Measurements from ENCODE around the gene GTPBP6. TPM values are rescaled to one million over a fixed set of nuclear protein-coding genes. Genes with fewer than 3 reads are reported as not detected.

The GTPBP6 gene
- total and polyA plus RNA-seq, 2 donors, result 10.0 to 71.8 TPM

DNA sequence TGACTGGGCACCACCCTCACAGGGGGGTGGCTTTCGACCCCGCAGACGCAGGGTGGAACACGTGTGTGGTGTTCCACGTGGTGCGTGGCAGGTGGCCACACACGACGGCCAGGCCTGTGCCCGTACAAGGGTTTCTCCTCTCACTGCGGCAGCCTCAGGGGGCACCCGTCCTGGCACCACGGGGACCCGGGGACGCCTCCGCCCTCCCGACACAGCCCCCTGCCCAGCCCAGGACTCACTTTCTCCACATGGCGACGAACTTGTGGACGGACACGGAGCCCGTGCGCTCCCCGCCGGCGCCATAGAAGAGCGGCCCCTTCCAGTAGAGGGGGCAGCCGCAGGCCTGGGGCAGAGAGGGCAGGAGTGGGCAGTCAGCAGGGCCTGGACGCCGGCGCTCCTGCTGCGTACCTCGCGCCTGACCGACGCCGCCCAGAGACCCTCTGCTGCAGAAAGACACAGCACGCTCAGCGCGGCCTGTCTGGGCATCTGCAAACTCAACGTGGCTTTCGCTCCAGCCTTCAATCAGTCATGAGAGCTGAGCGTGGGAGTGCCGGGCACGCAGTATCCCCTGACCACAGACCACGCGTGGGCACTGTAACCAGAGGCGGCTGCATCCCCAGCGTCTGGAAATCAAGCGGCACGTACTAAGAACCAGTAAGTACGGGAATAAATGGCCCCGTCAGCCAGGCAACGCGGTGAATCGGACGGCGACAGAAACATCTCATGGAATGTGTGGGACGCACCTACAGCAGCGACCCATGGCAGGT, 28.9 kb upstream of the GTPBP6 start:
- Histone ChIP-seq H3K36me3 (ENCODE audit: insufficient read depth) (peaks cover 2% of the 10 kb centered on the region), H3K27ac (ENCODE audit: low read depth) (no peak overlapping the region), H3K4me1 (ENCODE audit: insufficient read depth) (no peaks in the 10 kb centered on the region), H3K4me3 (ENCODE audit: low read depth, low read length) (no peak overlapping the region)
- WGBS, result 97% methylated on average over 59 of the region's 59 CpGs
- DNase-seq (ENCODE audit: extremely low spot score), result no peak

DNA sequence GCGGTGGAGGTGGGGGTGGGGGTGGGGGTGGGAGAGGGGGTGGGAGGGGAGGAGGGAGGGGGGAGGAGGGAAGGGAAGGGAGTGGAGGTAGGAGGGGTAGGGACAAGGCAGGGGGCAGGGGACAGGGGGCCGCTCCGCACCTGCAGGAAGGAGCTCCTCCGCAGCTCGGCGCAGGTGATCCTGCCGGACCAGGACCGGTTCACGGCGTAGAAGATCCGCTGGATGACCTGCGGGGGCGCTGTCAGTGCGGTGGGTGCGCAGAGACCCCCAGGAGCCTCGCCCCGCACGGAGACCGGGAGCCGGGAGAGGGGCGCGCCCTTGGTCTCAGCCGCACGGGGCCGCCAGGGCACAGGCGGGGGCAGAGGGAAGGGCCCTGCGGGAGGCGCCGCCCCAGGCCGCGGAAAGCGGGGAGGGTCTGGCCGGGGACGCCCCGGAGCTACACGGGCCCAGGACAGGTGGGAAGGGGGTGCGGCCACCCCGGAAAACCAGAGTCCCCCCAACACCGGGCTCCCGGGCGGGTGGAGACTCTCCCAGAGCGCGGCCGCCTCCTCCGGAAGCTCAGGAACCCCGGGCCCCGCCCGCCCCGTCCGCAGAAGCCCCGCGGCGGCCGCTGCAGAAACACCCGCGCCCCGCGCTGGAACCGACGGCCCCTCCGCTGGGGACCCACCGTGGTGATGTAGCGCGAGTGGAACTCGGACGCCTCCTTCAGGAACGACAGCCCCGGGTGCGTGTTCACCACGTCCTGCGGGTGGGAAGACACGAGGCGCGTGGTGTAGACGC, 27.6 kb upstream of the GTPBP6 start:
- Histone ChIP-seq H3K36me3 (ENCODE audit: insufficient read depth) (peaks cover 2% of the 10 kb centered on the region), H3K4me3 (ENCODE audit: low read depth, low read length) (no peak overlapping the region), H3K27ac (ENCODE audit: low read depth) (no peak overlapping the region), H3K4me1 (ENCODE audit: insufficient read depth) (no peaks in the 10 kb centered on the region)
- WGBS, result 96% methylated on average over 75 of the region's 75 CpGs
- DNase-seq (ENCODE audit: extremely low spot score), result no peak

DNA sequence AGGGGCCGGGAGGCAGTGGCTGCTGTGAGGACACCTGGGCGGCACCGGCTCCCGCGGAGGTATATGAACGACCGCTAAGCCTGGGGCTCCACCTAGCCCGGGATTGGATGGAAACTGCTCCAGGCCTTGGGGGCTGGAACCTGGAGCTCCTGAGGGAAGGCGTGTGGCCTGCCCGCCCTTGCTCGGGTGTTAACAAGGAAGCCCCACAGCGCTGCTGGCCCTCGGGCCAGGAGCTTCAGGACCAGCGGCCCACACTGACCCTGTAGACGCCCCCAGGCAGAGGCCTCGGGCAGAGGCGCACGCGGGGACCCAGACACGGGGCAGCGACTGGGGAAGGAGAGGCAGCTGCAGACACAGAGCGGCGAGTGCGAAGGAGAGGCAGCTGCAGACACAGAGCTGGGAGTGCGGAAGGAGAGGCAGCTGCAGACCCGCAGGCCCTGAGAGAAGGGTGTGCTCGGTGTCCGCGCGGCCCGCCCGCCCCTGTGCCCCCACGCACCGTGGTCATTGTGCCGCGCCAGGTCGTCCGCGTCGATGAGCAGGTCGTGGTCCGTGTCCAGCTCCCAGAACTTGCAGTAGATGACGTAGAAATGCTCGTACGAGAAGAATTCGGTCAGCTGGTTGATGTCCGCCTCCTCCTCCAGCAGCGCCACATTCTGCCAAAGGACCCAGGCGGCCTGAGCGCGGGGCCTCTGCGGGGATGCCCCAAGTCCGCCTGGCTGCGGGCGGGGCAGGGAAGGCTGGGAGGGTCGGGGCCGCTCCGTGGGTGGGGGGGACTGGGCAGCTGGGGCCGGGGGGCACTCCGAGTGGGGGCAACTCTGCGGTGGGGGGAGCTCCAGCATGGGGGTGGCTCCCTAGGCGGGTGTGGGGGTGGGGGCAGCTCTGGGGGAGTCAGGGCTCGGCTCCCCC, 26.7 kb upstream of the GTPBP6 start:
- DNase-seq (ENCODE audit: extremely low spot score), result no peak
- no peaks in the 10 kb centered on the region for H3K4me1 ChIP-seq (ENCODE audit: insufficient read depth)
- 96% methylated on average over 63 of the region's 63 CpGs for WGBS
- H3K27ac ChIP-seq (ENCODE audit: low read depth), result no peak overlapping the region
- H3K4me3 ChIP-seq (ENCODE audit: low read depth, low read length), result no peak overlapping the region
- H3K36me3 ChIP-seq (ENCODE audit: insufficient read depth), result peaks cover 2% of the 10 kb centered on the region

DNA sequence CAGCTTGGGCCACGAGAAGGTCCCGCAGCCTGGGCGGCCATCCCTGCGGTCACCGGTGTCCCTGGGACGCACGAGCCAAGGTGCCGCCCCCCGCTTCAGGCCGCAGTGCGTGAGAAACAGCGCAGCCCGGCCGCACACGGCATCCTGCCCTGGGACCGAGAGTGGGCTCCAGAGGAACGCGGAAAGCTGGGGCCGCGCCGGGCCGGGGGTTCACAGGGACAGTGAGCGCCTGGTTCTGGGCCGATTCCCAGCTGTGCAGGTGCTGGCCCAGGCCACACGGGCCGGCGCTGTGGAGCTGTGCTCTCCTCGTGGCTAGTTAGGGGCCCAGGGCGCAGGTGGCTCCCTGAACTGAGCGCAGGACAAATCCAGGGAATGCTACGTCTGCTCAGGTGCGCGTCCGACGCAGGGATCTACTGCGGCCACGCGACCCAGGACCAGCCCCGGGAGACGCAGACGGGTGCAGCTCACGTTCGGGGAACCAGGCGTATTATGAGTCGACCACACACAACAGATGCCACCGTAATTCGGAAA, 25.8 kb upstream of the GTPBP6 start:
- Histone ChIP-seq H3K27ac (ENCODE audit: low read depth) (no peak overlapping the region), H3K4me3 (ENCODE audit: low read depth, low read length) (no peak overlapping the region), H3K36me3 (ENCODE audit: insufficient read depth) (peaks cover 2% of the 10 kb centered on the region), H3K4me1 (ENCODE audit: insufficient read depth) (no peaks in the 10 kb centered on the region)
- DNase-seq (ENCODE audit: extremely low spot score), result no peak
- 97% methylated on average over 47 of the region's 47 CpGs for WGBS

DNA sequence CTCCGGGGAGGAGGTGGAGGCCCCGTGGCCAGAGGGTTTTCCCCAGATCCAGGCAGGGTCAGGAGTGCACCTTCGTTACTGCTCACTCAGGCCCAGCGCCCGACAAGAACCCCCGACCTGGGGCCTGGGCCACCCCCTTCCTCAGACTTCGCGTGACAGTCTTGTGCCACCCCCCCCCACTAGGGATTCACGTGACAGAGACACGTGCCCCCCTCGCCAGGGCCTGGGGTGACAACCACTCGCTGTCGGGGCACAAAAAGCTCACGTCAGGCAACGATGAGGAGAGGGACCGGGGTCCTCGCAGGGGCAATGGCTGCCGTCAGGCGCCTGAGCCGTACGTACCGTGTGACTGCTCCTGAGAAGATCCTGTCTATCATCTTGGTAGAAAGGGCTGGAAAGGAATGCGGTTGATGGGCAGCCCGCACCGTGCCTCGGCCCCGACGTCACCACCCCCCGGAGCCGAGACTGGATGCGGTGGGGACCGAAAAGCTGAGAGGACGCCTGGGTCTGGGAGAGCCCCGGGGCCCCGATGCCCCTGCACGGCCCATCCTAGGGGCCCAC, 23.0 kb upstream of the GTPBP6 start:
- Histone ChIP-seq H3K4me3 (ENCODE audit: low read depth, low read length) (no peak overlapping the region), H3K27ac (ENCODE audit: low read depth) (no peak overlapping the region), H3K4me1 (ENCODE audit: insufficient read depth) (no peaks in the 10 kb centered on the region), H3K36me3 (ENCODE audit: insufficient read depth) (peaks cover 1% of the 10 kb centered on the region)
- no peak for DNase-seq (ENCODE audit: extremely low spot score)
- 96% methylated on average over 36 of the region's 36 CpGs for WGBS

DNA sequence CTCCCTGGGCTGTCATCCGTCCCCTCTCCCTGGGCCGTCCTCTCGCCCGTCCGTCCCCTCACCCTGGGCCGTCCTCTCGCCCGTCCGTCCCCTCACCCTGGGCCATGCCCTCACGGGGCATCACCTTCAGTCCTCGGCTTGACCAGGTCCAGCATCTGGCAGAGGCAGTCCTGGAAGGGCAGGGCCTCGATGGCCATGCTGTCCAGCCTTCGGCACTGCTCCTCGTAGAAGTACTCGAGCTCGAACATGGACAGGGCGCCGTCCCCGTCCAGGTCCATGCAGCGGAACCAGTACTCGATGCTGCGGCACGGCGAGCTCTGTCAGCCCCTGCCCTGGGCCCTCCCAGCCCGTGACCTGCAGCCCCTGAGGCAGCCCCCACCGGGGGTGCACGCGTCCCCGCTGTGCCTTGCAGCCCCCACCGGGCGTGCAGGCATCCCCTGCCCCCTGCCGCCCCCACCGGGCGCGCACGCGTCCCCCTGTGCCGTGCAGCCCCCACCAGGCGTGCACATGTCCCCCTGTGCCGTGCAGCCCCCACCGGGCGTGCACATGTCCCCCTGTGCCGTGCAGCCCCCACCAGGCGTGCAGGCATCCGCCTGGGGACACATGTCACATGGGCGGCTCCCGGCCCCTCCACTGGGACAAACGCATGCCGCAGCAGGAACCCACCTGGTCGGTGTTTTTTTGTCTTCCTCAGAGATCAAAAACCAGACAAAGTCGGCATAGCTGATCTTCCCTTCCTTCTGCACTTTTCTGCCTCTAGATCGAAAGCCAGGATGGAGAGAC, 22.2 kb upstream of the GTPBP6 start:
- no peak overlapping the region for H3K4me3 ChIP-seq (ENCODE audit: low read depth, low read length)
- WGBS, result 93% methylated on average over 52 of the region's 52 CpGs
- peaks cover 3% of the 10 kb centered on the region for H3K36me3 ChIP-seq (ENCODE audit: insufficient read depth)
- DNase-seq (ENCODE audit: extremely low spot score), result no peak
- no peaks in the 10 kb centered on the region for H3K4me1 ChIP-seq (ENCODE audit: insufficient read depth)
- no peak overlapping the region for H3K27ac ChIP-seq (ENCODE audit: low read depth)

DNA sequence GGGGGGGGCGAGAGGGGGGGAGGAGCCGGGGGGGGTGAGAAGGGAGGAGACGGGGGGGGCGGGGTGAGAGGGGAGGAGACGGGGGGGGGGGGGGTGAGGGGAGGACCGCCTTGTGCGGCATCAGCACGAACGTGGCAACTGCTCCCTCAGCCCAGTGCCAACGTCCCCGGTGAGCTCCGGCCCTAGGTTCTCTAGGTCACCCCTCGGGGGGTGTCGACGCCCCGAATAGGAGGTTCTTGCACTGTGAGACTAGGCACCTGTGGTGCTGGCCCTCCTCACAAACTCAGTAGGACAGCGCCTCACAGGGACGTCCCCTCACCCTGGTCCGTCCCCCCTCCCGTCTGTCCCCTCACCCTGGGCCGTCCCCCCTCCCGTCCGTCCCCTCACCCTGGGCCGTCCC, 21.5 kb upstream of the GTPBP6 start:
- 91% methylated on average over 19 of the region's 24 CpGs for WGBS
- Histone ChIP-seq H3K4me1 (ENCODE audit: insufficient read depth) (no peaks in the 10 kb centered on the region), H3K27ac (ENCODE audit: low read depth) (no peak overlapping the region), H3K4me3 (ENCODE audit: low read depth, low read length) (no peak overlapping the region), H3K36me3 (ENCODE audit: insufficient read depth) (peaks cover 3% of the 10 kb centered on the region)
- DNase-seq (ENCODE audit: extremely low spot score), result no peak

DNA sequence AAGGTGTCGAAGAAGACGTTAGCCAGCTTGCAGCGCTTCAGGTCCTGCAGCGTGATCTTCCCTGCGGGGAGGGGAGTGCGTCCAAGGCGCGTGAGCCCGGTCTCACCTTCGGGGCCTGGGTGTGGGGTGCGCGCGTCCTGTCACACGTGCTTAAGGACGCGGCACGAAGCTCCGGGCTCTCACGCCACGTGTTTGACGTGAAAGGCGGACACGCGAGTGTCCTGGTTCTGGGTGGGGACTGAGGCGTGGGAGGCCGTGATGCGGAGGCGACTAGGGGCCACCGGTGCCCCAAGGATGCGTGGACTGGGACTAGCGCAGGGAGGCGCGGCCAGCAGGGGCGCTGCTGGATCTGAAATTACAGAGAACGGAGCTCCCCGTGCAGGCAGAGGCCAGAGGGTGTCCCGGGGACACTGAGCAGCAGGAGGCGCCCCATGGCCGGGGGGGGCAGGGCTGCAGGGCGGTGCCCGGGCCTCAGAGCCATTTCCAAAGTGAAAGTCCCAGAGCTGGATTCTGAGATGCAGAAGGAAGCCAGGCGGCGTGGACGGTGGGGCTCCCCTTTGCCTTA, 20.3 kb upstream of the GTPBP6 start:
- peaks cover 3% of the 10 kb centered on the region for H3K36me3 ChIP-seq (ENCODE audit: insufficient read depth)
- no peak for DNase-seq (ENCODE audit: extremely low spot score)

DNA sequence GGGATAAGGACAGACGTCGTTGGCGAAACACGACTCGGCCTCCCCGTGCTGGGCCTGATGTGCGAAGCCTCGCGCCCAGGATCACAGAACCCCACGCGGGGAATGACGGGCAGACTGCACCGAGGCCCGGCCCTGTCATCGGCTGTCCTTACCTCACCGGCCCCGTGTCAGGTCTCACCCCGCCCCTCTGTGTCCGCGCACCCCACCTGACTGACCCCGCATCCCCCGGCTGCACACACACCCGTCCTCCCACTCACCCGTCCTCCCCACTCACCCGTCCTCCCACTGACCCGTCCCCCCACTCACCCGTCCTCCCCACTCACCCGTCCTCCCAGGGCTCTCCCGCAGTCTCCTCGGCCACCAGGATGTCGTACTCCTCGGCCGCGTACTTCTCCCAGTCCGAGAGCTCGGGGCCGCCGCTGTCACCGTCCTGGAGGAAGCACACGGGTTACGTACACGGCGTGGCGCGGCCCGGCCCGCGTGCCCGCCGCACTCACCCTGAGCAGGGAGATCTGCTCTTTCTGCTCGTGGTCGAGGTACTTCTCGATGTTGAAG, 19.8 kb upstream of the GTPBP6 start:
- Histone ChIP-seq H3K36me3 (ENCODE audit: insufficient read depth) (peaks cover 3% of the 10 kb centered on the region), H3K4me3 (ENCODE audit: low read depth, low read length) (no peak overlapping the region), H3K27ac (ENCODE audit: low read depth) (no peak overlapping the region), H3K4me1 (ENCODE audit: insufficient read depth) (no peaks in the 10 kb centered on the region)
- 94% methylated on average over 53 of the region's 53 CpGs for WGBS
- no peak for DNase-seq (ENCODE audit: extremely low spot score)

More for the DNA sequence above, 20.3 kb upstream of the GTPBP6 start:
- Histone ChIP-seq H3K27ac (ENCODE audit: low read depth) (no peak overlapping the region), H3K4me1 (ENCODE audit: insufficient read depth) (no peaks in the 10 kb centered on the region), H3K4me3 (ENCODE audit: low read depth, low read length) (no peak overlapping the region)
- WGBS, result 95% methylated on average over 44 of the region's 44 CpGs

DNA sequence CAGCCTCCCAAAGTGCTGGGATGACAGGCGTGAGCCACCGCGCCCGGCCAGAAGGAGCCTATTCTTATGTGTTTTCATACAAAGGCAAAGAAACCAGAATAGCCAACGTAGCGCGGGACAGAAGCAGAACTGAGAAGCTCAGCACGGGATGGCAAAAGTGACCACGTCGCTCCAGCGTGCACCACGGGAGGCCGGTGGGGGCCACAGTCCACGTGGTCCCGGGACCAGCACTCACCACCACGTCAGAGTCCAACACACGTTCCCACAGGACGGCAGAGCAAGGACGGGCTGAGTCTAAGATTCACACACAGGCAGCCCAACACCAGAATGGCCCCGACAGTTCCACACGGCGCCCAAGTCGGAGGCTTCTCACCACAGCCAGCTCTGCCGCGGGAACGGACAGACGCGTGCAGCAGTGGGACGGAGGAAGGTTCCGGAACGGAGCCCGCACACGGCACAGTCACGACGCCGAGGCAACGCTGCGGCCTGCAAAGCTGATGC, 18.8 kb upstream of the GTPBP6 start:
- no peak overlapping the region for H3K27ac ChIP-seq (ENCODE audit: low read depth)

DNA sequence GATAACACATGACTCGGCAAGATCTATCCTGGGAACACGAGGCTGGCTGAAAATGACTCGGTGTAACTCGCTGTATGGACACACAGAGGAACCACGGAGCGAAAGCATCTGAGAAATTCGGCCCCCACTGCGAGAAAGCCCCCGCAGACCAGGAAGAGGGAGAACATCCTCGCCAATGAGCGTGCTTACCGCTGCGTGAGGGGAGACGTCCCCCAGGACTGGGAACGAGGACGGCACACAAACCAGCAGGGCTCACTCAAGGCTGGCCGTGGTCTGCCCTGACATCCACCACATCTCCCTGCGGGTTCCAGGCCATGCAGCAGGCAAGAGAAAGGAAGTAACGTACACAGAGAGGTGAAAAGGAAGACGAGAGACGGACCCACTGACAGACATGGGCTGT, 17.6 kb upstream of the GTPBP6 start:
- DNase-seq (ENCODE audit: extremely low spot score), result no peak
- Histone ChIP-seq H3K4me3 (ENCODE audit: low read depth, low read length) (no peak overlapping the region), H3K4me1 (ENCODE audit: insufficient read depth) (peaks cover 3% of the 10 kb centered on the region), H3K27ac (ENCODE audit: low read depth) (no peak overlapping the region), H3K36me3 (ENCODE audit: insufficient read depth) (peaks cover 3% of the 10 kb centered on the region)
- WGBS, result 92% methylated on average over 21 of the region's 21 CpGs

More for the DNA sequence above, 18.8 kb upstream of the GTPBP6 start:
- no peak for DNase-seq (ENCODE audit: extremely low spot score)
- peaks cover 3% of the 10 kb centered on the region for H3K36me3 ChIP-seq (ENCODE audit: insufficient read depth)
- H3K4me1 ChIP-seq (ENCODE audit: insufficient read depth), result no peaks in the 10 kb centered on the region
- no peak overlapping the region for H3K4me3 ChIP-seq (ENCODE audit: low read depth, low read length)
- 91% methylated on average over 38 of the region's 38 CpGs for WGBS

DNA sequence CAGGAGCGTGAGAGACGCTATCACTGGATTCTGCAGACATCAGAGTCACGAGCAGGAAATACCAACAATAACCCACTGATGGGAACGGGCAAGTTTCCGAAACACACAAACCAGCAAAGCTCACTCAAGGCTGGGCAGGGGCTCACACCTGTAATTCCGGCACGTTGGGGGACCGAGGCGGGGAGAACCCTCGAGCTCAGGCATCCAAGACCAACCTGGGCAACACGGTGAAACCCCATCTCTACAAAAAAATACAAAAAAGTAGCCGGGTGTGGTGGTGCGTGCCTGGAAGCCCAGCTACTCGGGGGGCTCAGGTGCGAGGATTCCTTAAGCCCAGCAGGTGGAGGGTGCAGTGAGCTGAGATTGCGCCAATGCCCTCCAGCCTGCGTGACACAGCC, 17.2 kb upstream of the GTPBP6 start:
- Histone ChIP-seq H3K36me3 (ENCODE audit: insufficient read depth) (peaks cover 3% of the 10 kb centered on the region), H3K27ac (ENCODE audit: low read depth) (no peak overlapping the region), H3K4me3 (ENCODE audit: low read depth, low read length) (no peak overlapping the region), H3K4me1 (ENCODE audit: insufficient read depth) (peaks cover 3% of the 10 kb centered on the region)
- DNase-seq (ENCODE audit: extremely low spot score), result no peak
- 97% methylated on average over 17 of the region's 17 CpGs for WGBS
